Loucy (cell line): Measurements from ENCODE around the gene ARMC9.
"Not testable (repeated sequence)": the region's sequence is repeated elsewhere in the genome, so short reads cannot be mapped to it uniquely, and the experiment has no call there.

ENCODE experiments used
- H2AFZ ChIP-seq: fragments of 200-600 bp; sonication (generic); 2 replicates; pipeline ENCODE4 v1.6.0; 2016; ENCODE audit warnings: antibody characterized with exemption, mild to moderate bottlenecking, low read length, moderate library complexity
- H3F3A ChIP-seq: fragments of 200-600 bp; 2 replicates; pipeline ENCODE4 v1.6.0; 2016; ENCODE audit warnings: antibody characterized with exemption, low read depth, mild to moderate bottlenecking
- H3K27me3 ChIP-seq: fragments of 200-600 bp; sonication (generic); 2 replicates; pipeline ENCODE4 v1.6.1; 2014; ENCODE audit warnings: low read length, mild to moderate bottlenecking; ENCODE audit not compliant: insufficient read depth, poor library complexity, severe bottlenecking
- H3K36me3 ChIP-seq: fragments of 200-600 bp; sonication (generic); 2 replicates; pipeline ENCODE4 v1.6.1; 2016; ENCODE audit warnings: low read length; ENCODE audit not compliant: insufficient read depth
- H3K4me1 ChIP-seq: fragments of 200-600 bp; sonication (generic); 2 replicates; pipeline ENCODE4 v1.5.1; 2014; ENCODE audit warnings: low read length, mild to moderate bottlenecking; ENCODE audit not compliant: insufficient read depth, poor library complexity, severe bottlenecking
- H3K4me2 ChIP-seq: fragments of 200-600 bp; sonication (generic); 2 replicates; pipeline ENCODE4 v1.6.0; 2014; ENCODE audit warnings: antibody characterized with exemption, low read length, low read depth, mild to moderate bottlenecking; ENCODE audit not compliant: poor library complexity, severe bottlenecking
- H3K4me3 ChIP-seq: fragments of 200-600 bp; sonication (generic); 2 replicates; pipeline ENCODE4 v1.5.1; 2014; ENCODE audit warnings: low read length, mild to moderate bottlenecking, mixed read lengths; ENCODE audit not compliant: poor library complexity, severe bottlenecking
- H3K79me2 ChIP-seq: fragments of 200-600 bp; sonication (generic); 2 replicates; pipeline ENCODE4 v1.6.1; 2014; ENCODE audit warnings: low read length; ENCODE audit not compliant: insufficient read depth
- H3K9ac ChIP-seq: fragments of 200-600 bp; sonication (generic); 2 replicates; pipeline ENCODE4 v1.6.0; 2014; ENCODE audit warnings: mild to moderate bottlenecking, low read depth, low read length, moderate library complexity; ENCODE audit not compliant: poor library complexity, severe bottlenecking
- H3K9me2 ChIP-seq: fragments of 200-600 bp; sonication (generic); replicated peaks from 2 replicates; pipeline ENCODE4 v1.6.1; 2016; ENCODE audit warnings: low read depth, low read length, mixed read lengths
- H3K9me3 ChIP-seq: fragments of 200-600 bp; sonication (generic); 2 replicates; pipeline ENCODE4 v1.6.1; 2014; ENCODE audit warnings: mild to moderate bottlenecking, antibody characterized with exemption, low read length, low read depth; ENCODE audit not compliant: insufficient read depth
- H4K20me1 ChIP-seq: fragments of 200-600 bp; sonication (generic); 2 replicates; pipeline ENCODE4 v1.6.0; 2014; ENCODE audit warnings: antibody characterized with exemption, low read length, mild to moderate bottlenecking; ENCODE audit not compliant: insufficient read depth, poor library complexity, severe bottlenecking
- CTCF ChIP-seq: fragments of 200-600 bp; sonication (generic); conservative IDR thresholded peaks from 2 replicates; pipeline ENCODE4 v1.5.1; 2014; ENCODE audit warnings: mild to moderate bottlenecking, antibody characterized with exemption, low read length
- EZH2phosphoT487 ChIP-seq: fragments of 200-600 bp; IDR thresholded peaks from 2 replicates; pipeline ENCODE4 v1.6.1; 2018; ENCODE audit warnings: antibody characterized with exemption, mild to moderate bottlenecking, moderate library complexity, borderline replicate concordance

The ARMC9 gene

DNA sequence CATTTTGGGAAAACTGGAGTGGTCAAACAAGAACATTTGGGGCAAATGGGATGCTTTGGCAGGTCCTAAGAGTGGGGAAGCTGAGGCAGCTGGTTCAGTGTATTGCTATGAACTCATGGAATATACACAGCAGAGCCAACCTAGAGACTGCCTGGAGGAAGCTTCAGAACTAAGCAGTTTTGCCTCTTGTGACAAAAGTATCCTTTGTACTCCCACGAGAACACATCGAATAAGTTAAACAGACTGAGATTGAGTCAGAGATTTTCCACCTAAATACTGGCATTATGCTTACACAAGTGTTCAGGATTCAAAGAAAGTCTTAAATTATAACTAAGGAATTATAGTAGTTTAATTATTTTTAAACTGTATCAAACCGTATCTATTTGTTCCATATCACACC, 5.2 kb upstream of the ARMC9 start:
- H3K27me3 ChIP-seq = no peaks in the 10 kb centered on the region
- H3K4me3 ChIP-seq = no peak overlapping the region
- H3K9me2 ChIP-seq = no peaks in the 10 kb centered on the region
- H3K9ac ChIP-seq = no peak overlapping the region
- H3K36me3 ChIP-seq = no peaks in the 10 kb centered on the region
- no peak overlapping the region for H2AFZ ChIP-seq
- H3K4me1 ChIP-seq = peaks cover 6% of the 10 kb centered on the region
- no peaks in the 10 kb centered on the region for H3F3A ChIP-seq
- no peaks in the 10 kb centered on the region for H3K9me3 ChIP-seq
- H3K79me2 ChIP-seq = no peaks in the 10 kb centered on the region
- no peak for TF ChIP-seq CTCF
- TF ChIP-seq EZH2phosphoT487 = no peak
- H4K20me1 ChIP-seq = no peaks in the 10 kb centered on the region
- no peak overlapping the region for H3K4me2 ChIP-seq

DNA sequence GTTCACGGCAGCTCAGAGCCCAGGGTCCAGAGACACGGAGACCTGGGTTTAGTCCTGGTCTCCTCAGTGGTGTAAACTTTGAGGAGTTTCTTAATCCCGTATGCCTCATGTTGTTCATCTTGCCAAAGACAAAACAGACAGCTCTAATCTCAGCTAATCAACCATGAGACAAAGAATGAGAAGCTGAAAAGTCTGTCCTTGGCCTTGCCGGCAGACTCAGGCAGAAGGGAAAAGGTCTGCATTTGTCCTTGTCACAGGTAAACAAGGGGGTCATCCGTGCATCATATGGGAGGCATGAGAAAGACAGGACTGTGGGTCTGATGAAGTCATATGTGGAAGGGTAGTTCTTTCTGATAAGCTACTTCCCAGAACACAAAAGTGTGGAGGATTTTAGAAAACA, 1.8 kb upstream of the ARMC9 start:
- H2AFZ ChIP-seq = no peak overlapping the region
- H3K4me1 ChIP-seq = peaks cover 6% of the 10 kb centered on the region
- no peaks in the 10 kb centered on the region for H3F3A ChIP-seq
- no peak overlapping the region for H3K4me2 ChIP-seq
- H3K9ac ChIP-seq = no peak overlapping the region
- H3K9me2 ChIP-seq = no peaks in the 10 kb centered on the region
- no peaks in the 10 kb centered on the region for H3K27me3 ChIP-seq
- H3K9me3 ChIP-seq = no peaks in the 10 kb centered on the region
- no peaks in the 10 kb centered on the region for H3K36me3 ChIP-seq
- H3K79me2 ChIP-seq = no peaks in the 10 kb centered on the region
- no peaks in the 10 kb centered on the region for H4K20me1 ChIP-seq
- no peak overlapping the region for H3K4me3 ChIP-seq
- no peak for TF ChIP-seq EZH2phosphoT487
- TF ChIP-seq CTCF = no peak

DNA sequence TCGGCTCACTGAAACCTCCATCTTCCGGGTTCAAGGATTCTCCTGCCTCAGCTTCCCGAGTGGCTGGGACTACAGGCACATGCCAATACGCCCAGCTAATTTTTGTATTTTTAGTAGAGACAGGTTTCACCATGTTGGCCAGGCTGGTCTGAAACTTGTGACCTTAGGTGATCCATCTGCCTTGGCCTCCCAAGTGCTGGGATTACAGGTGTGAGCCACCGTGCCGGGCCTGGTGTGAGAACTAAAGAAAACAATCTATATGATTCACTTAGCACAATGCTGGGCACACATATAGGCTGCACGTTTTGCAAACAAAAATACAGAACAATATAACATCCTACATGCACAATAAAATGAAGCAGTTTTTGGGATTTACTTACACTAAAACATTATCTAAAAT, 1.2 kb upstream of the ARMC9 start:
- H3F3A ChIP-seq, H2AFZ ChIP-seq, H3K4me2 ChIP-seq, H3K27me3 ChIP-seq, H3K4me3 ChIP-seq, H3K9me2 ChIP-seq, H3K9ac ChIP-seq, H3K36me3 ChIP-seq, H3K9me3 ChIP-seq, H3K4me1 ChIP-seq, H4K20me1 ChIP-seq, H3K79me2 ChIP-seq: not testable (repeated sequence)

- H3K36me3 ChIP-seq = no peaks in the 10 kb centered on the region
- TF ChIP-seq CTCF (no peak), EZH2phosphoT487 (no peak)
- no peaks in the 10 kb centered on the region for H3F3A ChIP-seq
- H3K4me3 ChIP-seq = peak overlapping the region; percentile 86
- peak overlapping the region; percentile 73 for H3K9ac ChIP-seq
- H2AFZ ChIP-seq = peak overlapping the region; percentile 97
- H3K9me2 ChIP-seq = no peaks in the 10 kb centered on the region
- peaks cover 6% of the 10 kb centered on the region for H3K4me1 ChIP-seq
- no peaks in the 10 kb centered on the region for H3K27me3 ChIP-seq
- H4K20me1 ChIP-seq = no peaks in the 10 kb centered on the region
- H3K9me3 ChIP-seq = no peaks in the 10 kb centered on the region
- H3K79me2 ChIP-seq = no peaks in the 10 kb centered on the region
- H3K4me2 ChIP-seq = peak overlapping the region; percentile 87
These were observed 633 bp upstream of the ARMC9 start for GRCh38 chr2:231197706-231198290.
